Mesodermal cell (in vitro differentiated cells): Measurements from ENCODE around the gene PSMA5.
A peak's percentile ranks its signal among the peaks of the same experiment; 100 is the strongest.
"Not testable (repeated sequence)": the region's sequence is repeated elsewhere in the genome, so short reads cannot be mapped to it uniquely, and the experiment has no call there.

ENCODE experiments used
- H3K27ac ChIP-seq: 2 replicates; pipeline ENCODE4 v1.7.0; 2013; ENCODE audit warnings: mild to moderate bottlenecking, low read depth, low read length, moderate library complexity; ENCODE audit not compliant: severe bottlenecking
- H3K36me3 ChIP-seq: 2 replicates; pipeline ENCODE4 v1.7.1; 2013; ENCODE audit warnings: mild to moderate bottlenecking, low read length, moderate library complexity; ENCODE audit not compliant: control insufficient read depth, insufficient read depth
- H3K4me1 ChIP-seq: one replicate; pipeline ENCODE4 v1.7.1; 2013; ENCODE audit warnings: mild to moderate bottlenecking, low read length; ENCODE audit not compliant: insufficient read depth, control insufficient read depth, poor library complexity, severe bottlenecking
- H3K4me3 ChIP-seq: 2 replicates; pipeline ENCODE4 v1.7.0; 2013; ENCODE audit warnings: low read length, control low read depth, mild to moderate bottlenecking; ENCODE audit not compliant: insufficient read depth, poor library complexity, severe bottlenecking; ENCODE audit errors: extremely low read depth
- H3K9me3 ChIP-seq: 2 replicates; pipeline ENCODE4 v1.7.1; 2013; ENCODE audit warnings: mild to moderate bottlenecking, low read length, moderate library complexity; ENCODE audit not compliant: control insufficient read depth
- WGBS, 2 experiments: methylation state at CpG; one replicate each; pipeline ENCODE4 v1.1.5; 2013; ENCODE audit warnings: missing lambda C conversion rate in 2 of 2; ENCODE audit not compliant: insufficient coverage in 2 of 2; 5-methylcytosine and 5-hydroxymethylcytosine counted together

The PSMA5 gene

GRCh38 chr1:109397581-109398342 lies 28.5 kb downstream of the PSMA5 start, which contains the start of gene SORT1:
Gene SORT1, minus strand, starts transcription at chr1:109397918. Its CDS starts 26 bp downstream, at chr1:109397892.
- WGBS, 2 experiments: 0 to 1% methylated on average over 51 to 72 of the region's 98 CpGs
- no peaks in the 10 kb centered on the region for H3K9me3 ChIP-seq
- H3K27ac ChIP-seq: peak within 1 kb of the TSS; percentile 69
- H3K36me3 ChIP-seq: peaks cover 13% of the 10 kb centered on the region
- peaks cover 26% of the 10 kb centered on the region for H3K4me1 ChIP-seq
- H3K4me3 ChIP-seq: peak within 1 kb of the TSS; percentile 43

GRCh38 chr1:109396871-109397580 lies 29.2 kb downstream of the PSMA5 start:
- Histone ChIP-seq H3K27ac (no peak overlapping the region), H3K36me3 (peaks cover 8% of the 10 kb centered on the region), H3K4me3 (peak overlapping the region; percentile 43), H3K4me1 (peaks cover 30% of the 10 kb centered on the region), H3K9me3 (no peaks in the 10 kb centered on the region)
- 5 to 8% methylated on average over 29 to 31 of the region's 46 CpGs for WGBS, 2 experiments

- peak overlapping the region; percentile 43 for H3K4me3 ChIP-seq
- H3K27ac ChIP-seq: no peak overlapping the region
- H3K4me1 ChIP-seq: peaks cover 32% of the 10 kb centered on the region
- no peaks in the 10 kb centered on the region for H3K9me3 ChIP-seq
- peaks cover 4% of the 10 kb centered on the region for H3K36me3 ChIP-seq
- 80% methylated on average over 2 of the region's 2 CpGs; no CpG with 5 or more reads in 1 of the 2 experiments for WGBS, 2 experiments
These were observed 29.8 kb downstream of the PSMA5 start for GRCh38 chr1:109396513-109396839.

- H3K4me1 ChIP-seq: peaks cover 35% of the 10 kb centered on the region
- no peak overlapping the region for H3K27ac ChIP-seq
- no peaks in the 10 kb centered on the region for H3K36me3 ChIP-seq
- H3K9me3 ChIP-seq: no peaks in the 10 kb centered on the region
- whole genome bisulfite sequencing, 2 experiments: 79 to 92% methylated on average over 3 of the region's 5 CpGs
- H3K4me3 ChIP-seq: peak overlapping the region; percentile 43
These were observed 30.4 kb downstream of the PSMA5 start for GRCh38 chr1:109395602-109396512.

- 81 to 87% methylated on average over 4 to 5 of the region's 8 CpGs for WGBS, 2 experiments
- not testable (repeated sequence) for H3K36me3 ChIP-seq, H3K4me3 ChIP-seq, H3K27ac ChIP-seq, H3K9me3 ChIP-seq
- peaks cover 35% of the 10 kb centered on the region for H3K4me1 ChIP-seq
These were observed 31.0 kb downstream of the PSMA5 start for GRCh38 chr1:109395282-109395599.

GRCh38 chr1:109394591-109395281 lies 31.5 kb downstream of the PSMA5 start:
- Histone ChIP-seq H3K9me3 (no peaks in the 10 kb centered on the region), H3K36me3 (no peaks in the 10 kb centered on the region), H3K27ac (no peak overlapping the region), H3K4me1 (peaks cover 35% of the 10 kb centered on the region), H3K4me3 (no peak overlapping the region)
- WGBS, 2 experiments: 91 to 100% methylated on average over 1 to 2 of the region's 5 CpGs

- no CpG with 5 or more reads among the region's 2 CpGs for WGBS, 2 experiments
- Histone ChIP-seq H3K4me3 (no peak overlapping the region), H3K9me3 (no peaks in the 10 kb centered on the region), H3K27ac (peak overlapping the region; percentile 73), H3K36me3 (no peaks in the 10 kb centered on the region), H3K4me1 (peaks cover 38% of the 10 kb centered on the region)
These were observed 32.5 kb downstream of the PSMA5 start for GRCh38 chr1:109393617-109394233.

GRCh38 chr1:109392788-109393616 lies 33.2 kb downstream of the PSMA5 start:
- H3K27ac ChIP-seq: peak overlapping the region; percentile 73

GRCh38 chr1:109392037-109392787 lies 34.0 kb downstream of the PSMA5 start:
- Histone ChIP-seq H3K4me3 (no peak overlapping the region), H3K36me3 (no peaks in the 10 kb centered on the region), H3K4me1 (peaks cover 32% of the 10 kb centered on the region), H3K9me3 (no peaks in the 10 kb centered on the region), H3K27ac (peak overlapping the region; percentile 73)
- WGBS, 2 experiments: 55 to 72% methylated on average over 3 to 4 of the region's 4 CpGs

More at GRCh38 chr1:109392788-109393616, 33.2 kb downstream of the PSMA5 start:
- Histone ChIP-seq H3K36me3 (no peaks in the 10 kb centered on the region), H3K4me1 (peaks cover 32% of the 10 kb centered on the region), H3K9me3 (no peaks in the 10 kb centered on the region), H3K4me3 (no peak overlapping the region)
- WGBS, 2 experiments: 70 to 71% methylated on average over 7 of the region's 10 CpGs
